Measurements from ENCODE around the gene DHX30.
"Not testable (repeated sequence)": the region's sequence is repeated elsewhere in the genome, so short reads cannot be mapped to it uniquely, and the experiment has no call there.

The DHX30 gene

DNA sequence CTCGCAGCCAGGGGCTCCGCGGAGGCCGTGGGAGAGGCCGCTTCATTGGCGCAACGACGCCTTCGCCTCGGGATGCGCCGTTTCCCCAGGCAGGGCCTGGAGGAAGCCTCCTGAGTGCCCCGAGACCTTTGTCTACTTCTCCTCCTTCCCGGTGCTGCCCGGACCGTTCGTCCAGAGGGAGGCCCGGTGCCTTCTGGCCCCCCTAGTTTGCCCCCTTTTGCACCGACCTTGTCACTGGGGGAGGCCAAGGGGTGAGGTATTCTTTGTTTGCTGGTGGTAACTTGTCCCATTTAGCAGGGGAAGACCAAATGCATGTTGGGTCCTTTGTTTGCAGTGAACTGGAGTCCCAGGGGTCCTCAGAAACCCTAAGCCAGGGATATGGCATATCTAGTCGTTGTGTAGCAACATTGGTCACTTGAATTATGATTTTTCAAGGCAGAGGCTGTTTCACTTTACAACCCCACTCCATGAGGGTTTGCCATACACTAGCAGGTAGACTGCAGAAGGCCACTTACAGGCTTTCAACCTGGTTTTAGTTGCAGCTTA lies 615 bp downstream of the DHX30 start:
- DNase-seq (ENCODE audit: low spot score) = no peak

DNA sequence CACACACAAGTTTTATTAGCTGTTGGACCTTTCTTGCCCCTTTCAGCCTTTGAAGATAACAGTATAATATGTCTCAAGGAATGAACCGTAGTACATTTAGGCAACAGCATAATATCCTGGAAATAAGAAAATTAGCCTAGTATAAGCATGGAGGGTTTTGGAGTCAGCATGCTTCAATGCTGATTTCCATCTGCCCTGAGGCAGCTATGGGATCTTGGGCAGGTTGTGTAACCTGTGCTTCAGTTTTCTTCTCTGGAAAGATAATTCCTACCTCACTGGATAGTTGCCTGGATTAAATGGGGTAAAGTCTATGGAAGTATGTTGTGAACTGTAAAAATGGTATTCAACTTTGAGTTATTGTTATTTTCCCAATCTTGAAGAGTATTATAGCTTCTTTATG lies 1.6 kb downstream of the DHX30 start:
- no peak for DNase-seq (ENCODE audit: low spot score)

DNA sequence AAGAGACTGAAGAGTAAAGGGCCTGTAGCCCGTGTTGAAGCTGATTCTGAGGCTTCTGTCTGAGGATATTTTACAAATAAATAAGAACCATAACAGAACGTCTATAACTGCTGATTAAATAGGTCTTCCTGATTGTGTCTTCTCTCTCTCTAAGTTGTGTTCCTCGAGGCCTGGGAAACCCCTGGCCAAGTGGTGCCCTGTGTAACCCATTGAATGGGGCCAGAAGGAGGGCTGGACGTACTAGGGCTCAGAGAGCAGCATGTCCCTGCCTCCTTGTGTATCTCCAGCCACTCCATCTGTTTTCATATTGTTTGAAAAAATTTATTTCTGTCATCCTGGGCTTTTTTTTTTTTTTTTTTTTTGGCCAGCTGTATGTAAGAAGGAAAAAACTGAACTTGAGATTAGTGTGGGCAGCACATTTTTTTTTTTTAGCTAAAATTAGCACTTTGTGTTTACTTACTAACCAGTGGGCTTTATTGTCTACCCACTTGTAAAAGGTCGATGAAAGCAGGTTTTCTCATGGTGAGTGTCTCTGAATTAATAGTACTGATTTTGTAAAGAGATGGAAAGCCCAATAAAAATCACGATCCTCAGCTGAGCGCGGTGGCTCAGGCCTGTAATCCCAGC lies 10.7 kb downstream of the DHX30 start:
- DNase-seq (ENCODE audit: low spot score) = no peak

DNA sequence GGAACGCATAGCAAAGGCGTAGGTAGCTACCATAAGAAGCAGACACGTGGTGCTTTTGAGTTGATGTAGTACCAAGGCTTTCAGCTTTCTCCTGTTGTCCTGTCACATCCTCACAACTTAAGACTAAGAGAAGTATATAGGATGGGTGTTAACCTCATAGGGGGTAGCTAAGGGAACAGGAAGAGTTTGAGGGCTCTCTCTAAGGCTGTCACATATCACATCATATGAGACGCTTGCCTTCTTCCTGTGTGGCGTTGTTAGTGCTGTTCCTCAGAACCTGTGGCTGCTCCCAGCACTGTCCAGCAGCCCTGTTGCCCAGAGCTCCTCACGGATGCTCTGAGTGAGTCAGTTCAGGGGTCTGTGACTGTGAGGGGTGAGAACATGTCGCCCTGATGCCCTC lies 14.7 kb downstream of the DHX30 start:
- no peak for DNase-seq (ENCODE audit: low spot score)

DNA sequence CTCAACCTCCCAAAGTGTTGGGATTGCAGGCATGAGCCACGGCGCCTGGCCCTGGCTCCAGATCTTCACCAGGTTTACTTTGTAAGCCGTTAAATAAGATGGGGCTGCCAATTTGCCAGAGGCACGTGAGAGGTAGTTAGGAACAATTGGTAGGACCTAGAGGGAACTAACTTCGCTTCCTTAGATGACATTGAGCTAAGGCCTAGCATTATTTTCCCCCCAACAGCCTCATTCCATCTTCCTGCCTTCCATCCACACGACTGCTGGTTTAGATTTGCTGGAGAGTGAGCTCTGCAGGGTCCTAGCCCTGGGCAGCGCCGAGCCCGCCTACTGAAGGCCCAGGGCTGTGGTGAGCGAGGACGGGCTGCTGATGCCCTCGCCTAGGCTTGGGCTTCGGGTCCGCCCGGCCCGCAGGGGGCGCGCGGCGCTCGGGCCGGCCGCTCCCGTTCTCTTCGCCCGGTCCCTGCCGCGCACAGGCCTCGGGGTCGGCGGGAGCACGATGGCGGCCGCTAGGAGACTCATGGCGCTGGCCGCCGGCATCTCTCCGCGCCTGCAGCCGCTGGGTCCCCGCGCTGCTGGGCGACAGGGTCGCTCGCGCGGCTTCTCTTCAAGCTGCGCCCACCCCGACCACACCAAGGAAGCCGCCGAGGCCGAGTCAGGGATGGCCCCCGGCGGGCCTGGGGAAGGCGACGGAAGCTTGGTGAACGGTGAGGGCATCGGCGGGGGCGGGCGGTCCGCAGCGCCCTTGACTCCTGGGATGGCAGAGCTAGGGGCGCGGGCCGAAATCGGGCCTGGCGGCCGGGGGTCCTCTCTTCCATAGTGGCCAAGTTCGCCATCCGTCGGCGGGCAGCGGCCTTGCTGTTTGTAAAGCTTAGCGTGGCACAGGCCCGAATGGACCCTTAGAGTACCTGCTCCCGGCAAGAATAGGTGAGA lies 21.9 kb downstream of the DHX30 start:
- DNase-seq (ENCODE audit: low spot score) = peak; percentile 87

DNA sequence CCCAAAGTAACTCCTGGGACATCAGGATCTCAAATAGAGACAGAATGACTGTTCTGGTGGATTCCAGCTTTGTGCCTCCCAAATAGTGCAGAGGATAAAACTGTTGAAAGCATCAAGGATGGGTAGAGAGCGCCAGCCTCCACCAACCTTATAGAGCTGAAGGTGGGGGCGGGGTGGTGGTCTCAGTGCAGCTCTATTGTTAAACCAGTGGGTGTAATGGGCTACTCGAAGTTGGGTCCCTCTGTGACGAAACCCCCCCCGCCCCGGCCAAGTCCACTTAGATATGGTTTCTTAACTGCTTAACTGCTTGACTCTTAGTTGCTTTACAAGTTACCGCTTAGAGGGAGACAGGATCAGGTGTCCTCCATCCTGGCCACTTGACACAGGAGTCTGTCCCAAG lies 22.7 kb downstream of the DHX30 start:
- DNase-seq (ENCODE audit: low spot score) = no peak

DNA sequence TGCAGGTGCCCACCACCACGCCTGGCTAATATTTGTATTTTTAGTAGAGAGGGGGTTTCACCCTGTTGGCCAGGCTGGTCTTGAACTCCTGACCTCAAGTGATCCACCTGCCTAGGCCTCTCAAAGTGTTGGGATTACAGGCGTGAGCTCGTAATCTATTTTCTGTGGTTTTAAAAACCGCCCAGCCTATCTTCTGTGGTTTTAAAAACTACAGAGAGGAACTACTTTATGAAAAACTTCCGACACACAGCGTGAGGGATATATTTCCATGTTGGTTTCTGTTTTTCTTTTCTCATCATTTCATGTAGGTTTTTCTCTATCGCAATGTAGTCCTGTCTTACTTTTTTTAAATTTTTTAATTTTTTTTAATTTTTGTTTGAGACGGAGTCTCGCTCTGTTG lies 26.5 kb downstream of the DHX30 start:
- DNase-seq (ENCODE audit: low spot score) = not testable (repeated sequence)

DNA sequence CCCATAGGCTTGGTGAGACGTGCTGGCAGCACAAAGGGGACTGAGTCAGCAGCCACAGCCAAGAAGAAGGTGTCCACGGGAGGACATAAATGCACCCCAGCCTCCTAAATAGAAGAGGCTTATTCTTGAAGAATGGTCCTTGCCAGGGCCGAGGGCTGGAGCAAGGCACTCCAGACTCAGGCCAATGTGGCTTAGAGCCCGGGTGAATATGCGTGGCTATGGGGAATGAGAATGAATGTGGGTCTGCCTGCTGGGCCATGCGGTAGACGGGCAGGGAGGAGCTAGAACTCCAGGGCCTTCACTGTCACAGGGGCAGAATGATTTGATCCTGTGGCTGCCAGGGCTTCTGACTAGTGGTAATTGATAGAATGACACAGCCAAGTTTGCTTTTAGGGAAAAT lies 34.0 kb downstream of the DHX30 start:
- DNase-seq (ENCODE audit: low spot score) = no peak

DNA sequence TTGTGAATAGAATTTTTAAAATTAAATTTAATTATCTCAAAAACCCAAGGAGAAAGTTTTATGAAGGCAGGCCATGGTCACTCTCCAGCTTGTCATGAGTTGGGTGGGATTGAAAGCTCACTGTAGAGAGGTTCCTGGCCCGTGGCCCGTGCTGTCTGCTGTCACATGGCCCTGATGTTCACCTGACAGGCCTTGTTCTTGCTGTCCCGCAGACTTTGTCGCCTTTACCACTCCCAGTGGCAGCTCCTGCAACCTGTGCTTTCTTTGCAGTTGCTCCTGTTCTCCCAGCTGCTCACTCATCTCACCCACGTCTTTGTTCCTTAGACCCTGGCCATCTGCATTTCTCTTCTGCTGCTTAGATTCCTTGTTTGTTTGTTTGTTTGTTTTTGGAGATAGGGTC lies 35.6 kb downstream of the DHX30 start:
- DNase-seq (ENCODE audit: low spot score) = no peak

DNA sequence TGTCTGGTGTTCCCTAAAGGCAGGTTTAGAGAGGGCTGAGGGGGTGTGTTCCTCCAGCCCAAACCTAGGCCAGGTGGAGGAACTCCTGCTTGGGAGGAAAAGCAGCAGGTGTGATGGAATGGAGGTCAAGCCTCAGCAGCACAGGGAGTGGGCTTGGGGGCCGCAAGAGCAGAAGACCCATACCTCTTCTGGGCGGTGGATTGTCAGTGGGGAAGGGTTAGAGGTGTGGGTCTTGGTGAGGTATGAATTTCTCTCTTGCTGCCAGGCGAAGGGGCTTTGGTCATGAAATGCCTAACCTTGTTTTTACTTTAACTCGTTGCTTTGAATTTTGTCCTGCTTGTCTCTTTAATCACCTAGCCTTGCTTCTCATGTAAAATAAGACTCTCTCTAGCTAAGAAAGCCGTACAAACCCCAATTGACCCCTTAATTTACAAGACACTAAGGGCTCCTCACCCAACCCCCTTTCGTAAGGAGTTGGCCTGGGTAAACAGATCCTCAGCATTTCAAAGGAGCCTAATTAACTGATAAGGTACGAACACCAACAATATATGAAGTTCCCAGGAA lies 38.9 kb downstream of the DHX30 start:
- no peak for DNase-seq (ENCODE audit: low spot score)

DNA sequence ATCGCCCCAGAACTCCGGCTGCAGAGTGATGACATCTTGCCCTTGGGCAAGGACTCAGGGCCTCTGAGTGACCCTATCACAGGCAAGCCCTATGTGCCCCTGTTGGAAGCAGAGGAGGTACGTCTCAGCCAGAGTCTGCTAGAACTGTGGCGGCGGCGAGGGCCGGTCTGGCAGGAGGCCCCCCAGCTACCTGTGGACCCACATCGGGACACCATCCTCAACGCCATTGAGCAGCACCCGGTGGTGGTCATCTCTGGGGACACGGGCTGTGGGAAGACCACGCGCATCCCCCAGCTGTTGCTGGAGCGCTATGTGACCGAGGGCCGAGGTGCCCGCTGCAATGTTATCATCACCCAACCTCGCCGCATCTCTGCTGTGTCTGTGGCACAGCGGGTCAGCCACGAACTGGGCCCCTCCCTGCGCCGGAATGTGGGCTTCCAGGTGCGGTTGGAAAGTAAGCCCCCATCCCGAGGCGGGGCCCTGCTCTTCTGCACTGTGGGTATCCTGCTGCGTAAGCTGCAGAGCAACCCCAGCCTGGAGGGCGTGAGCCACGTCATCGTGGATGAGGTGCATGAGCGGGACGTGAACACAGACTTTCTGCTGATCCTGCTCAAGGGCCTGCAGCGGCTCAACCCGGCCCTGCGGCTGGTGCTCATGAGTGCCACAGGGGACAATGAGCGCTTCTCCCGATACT lies 43.4 kb downstream of the DHX30 start:
- no peak for DNase-seq (ENCODE audit: low spot score)

DNA sequence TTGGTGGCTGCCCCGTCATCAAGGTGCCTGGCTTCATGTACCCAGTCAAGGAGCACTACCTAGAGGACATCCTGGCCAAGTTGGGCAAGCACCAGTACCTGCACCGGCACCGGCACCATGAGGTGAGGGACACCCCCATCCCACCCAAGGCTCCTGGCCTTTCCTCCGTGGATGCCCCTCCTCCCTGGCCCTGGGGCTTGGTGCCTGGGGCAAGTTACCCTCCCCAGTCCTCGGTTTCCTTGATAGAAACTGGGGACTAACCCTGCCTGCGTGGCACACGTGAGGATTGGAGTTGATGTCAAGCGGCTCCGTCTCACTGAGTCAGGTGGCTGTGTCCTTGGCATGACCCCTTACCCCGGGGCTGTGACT lies 43.9 kb downstream of the DHX30 start:
- DNase-seq (ENCODE audit: low spot score) = no peak

DNA sequence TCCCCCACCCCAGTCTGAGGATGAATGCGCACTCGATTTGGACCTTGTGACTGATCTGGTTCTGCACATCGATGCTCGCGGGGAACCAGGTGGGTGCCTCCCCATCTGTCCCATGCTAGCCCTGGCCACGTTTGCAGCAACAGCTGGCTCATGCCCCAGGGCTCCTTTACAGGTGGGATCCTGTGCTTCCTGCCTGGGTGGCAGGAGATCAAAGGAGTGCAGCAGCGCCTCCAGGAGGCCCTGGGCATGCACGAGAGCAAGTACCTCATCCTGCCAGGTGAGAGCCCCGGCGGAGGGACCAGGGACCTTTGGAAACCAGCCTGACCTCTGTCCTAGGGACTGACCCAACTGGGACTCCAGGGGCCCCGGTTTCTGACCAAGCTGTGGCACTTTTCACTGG lies 44.3 kb downstream of the DHX30 start:
- DNase-seq (ENCODE audit: low spot score) = no peak

DNA sequence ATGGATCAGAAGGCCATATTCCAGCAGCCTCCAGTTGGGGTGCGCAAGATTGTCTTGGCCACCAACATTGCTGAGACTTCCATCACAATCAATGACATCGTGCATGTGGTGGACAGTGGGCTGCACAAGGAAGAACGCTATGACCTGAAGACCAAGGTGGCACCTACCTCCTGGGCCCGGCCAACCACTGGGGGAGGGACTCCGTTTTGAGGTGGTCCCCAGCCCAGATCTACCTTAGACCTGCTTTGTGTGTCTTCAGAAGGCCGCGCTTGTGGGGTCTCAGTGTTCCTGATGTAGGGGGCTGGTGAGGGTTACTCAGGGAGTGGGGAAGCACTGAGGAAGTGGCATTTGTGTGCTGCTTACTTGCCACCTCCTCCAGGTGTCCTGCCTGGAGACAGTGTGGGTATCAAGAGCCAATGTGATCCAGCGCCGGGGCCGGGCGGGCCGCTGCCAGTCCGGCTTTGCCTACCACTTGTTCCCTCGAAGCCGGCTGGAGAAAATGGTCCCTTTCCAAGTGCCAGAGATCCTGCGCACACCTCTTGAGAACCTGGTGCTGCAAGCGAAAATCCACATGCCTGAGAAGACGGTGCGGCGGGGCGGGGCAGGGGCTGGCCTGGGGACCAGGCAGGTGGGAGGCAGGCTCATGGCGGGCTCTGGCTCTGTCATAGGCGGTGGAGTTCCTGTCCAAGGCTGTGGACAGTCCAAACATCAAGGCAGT lies 45.0 kb downstream of the DHX30 start:
- DNase-seq (ENCODE audit: low spot score) = no peak

DNA sequence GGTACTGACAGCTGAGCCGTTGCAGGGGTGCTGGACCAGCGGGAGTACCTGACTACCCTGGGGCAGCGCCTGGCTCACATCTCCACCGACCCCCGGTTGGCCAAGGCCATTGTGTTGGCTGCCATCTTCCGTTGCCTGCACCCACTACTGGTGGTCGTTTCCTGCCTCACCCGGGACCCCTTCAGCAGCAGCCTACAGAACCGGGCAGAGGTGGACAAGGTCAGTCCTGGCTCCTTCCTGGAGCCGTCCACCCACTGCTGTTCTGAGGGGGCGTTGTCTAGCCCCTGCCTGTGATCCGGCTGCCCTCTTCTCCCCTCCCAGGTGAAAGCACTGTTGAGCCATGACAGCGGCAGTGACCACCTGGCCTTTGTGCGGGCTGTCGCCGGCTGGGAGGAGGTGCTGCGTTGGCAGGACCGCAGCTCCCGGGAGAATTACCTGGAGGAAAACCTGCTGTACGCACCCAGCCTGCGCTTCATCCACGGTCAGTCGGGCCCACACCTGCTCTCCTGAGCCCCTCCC lies 45.7 kb downstream of the DHX30 start:
- DNase-seq (ENCODE audit: low spot score) = no peak

DNA sequence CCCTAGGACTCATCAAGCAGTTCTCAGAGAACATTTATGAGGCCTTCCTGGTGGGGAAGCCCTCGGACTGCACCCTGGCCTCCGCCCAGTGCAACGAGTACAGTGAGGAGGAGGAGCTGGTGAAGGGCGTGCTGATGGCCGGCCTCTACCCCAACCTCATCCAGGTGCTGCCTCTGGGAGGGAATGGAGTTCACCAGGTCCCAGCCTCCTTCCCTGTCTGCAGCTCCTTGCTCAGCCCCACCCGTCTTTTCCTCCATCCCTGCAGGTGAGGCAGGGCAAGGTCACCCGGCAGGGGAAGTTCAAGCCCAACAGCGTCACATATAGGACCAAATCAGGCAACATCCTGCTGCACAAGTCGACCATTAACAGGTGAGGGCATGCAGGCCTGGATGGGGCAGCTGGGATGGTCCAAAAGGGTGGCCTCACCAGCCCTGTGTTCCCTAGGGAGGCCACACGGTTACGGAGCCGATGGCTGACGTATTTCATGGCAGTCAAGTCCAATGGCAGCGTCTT lies 46.3 kb downstream of the DHX30 start:
- DNase-seq (ENCODE audit: low spot score) = no peak

DNA sequence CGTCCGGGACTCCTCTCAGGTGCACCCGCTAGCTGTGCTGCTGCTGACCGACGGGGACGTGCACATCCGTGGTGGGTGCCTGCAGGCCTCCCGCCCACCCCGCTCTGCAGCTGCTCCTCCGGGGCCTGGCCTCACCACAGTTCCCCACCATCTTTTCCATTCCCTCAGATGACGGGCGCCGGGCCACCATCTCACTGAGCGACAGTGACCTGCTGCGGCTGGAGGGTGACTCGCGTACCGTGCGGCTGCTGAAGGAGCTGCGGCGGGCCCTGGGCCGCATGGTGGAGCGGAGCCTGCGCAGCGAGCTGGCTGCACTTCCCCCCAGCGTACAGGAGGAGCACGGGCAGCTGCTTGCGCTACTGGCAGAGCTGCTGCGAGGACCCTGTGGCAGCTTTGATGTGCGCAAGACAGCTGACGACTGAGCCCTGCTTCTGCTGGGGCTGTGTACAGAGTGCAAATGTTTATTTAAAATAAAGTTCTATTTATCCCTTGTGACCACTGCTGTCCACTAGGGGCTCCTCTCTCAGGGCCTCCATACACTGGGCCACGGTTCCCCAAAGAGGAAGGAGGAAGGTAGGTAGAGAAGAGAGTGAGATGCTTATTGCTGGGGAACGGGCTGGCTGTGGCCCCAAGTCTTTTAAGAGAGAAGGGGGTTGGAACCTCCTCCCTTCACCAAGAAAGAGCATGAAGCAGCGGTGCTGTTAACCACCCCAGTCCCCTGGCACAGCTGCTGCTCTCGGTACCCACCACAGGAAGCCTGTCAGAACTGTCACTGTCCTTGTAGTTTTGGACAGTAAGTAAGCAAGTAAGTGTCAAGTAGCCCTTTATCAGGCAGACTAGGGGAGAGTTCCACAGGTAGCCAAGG lies 47.0 kb downstream of the DHX30 start:
- DNase-seq (ENCODE audit: low spot score) = peak; percentile 35

DNA sequence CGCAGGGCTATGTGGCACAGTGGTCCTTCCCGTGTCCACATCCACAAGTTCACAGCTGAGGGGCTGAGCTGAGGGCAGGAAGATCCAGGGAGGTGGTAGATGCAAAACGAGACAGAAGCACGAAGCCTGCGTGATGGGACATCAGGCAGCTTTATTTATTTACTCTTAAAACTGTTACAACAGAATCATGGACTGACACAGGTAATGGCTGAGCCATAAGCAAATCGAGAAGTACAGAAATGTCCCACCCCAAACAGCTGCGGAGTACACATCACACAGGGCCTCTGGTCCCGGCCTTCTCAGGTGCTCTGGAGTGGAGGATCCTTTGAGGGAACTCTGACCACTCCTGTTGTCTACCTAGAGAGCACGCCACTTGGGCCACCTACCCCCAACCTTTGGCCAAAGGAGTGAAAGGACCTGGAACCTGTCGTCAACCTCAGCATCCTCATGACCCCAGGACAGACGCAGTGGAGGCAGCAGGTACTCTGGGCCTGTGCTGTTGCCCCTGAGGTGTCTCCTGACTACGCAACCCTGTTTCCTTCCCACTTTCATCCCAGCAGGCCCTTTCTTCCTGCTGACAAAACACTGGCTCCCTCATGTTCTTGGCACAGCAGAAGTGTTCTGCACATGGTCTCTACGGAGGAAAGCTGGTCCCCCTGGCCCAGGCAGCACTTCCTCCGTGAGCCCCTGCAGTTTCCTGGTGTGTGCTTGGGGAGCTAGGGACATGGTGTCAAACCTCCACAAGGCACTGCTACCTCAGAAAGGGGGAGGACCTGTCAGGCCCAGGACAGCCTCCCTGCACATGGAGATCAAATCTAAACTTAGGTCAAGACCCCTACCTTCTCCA lies 47.8 kb downstream of the DHX30 start:
- DNase-seq (ENCODE audit: low spot score) = no peak

DNA sequence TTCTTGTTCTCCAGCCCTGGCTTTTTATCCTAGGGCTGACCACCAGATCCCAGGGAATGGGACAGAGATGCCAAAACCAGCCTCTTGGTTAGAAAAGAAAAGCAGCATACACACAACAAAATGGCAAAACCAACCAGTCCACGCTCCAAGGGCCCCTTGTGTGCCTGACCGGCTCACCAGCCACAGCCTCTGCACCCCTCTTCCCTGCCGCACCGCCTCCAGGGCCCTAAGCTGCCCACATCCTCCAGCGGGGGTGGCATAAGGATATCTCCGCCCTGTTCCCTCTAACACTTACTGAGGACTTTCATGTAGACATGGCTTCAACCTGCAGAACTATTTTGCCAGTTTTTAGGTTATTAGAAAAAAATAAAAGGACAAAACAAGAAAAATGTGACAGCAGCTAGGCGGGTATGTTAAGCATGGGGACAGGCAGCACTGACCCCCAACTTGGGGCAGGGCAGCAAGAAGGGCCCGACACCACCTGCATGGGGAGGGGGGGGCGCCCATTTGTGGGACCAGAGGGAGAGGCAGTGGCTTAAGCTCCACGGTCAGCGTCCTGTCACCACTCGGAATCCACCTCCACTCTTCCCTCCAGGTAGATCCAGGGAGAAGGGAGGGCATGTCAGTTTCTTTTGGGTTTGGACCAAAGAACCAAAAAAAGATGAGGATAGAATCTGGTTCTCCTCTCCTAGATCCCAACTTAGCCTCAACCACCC lies 49.1 kb downstream of the DHX30 start:
- no peak for DNase-seq (ENCODE audit: low spot score)
